COLO668 (cell line): Measurements from ENCODE around the gene TOM1L2.

Source experiments
- DNase-seq: peaks from one replicate; lab custom pipeline; 2025; ENCODE audit not compliant: unreplicated experiment; lab: John Stamatoyannopoulos, UW

Gene TOM1L2

GRCh38 chr17:17972126-17972951 lies at the start of gene TOM1L2, which contains the start of gene DRC3:
Gene TOM1L2, minus strand, starts transcription at chr17:17972400. Its CDS starts 87 bp downstream, at chr17:17972313.
Gene DRC3, plus strand, starts transcription at chr17:17972862. Its CDS starts 4,737 bp downstream, at chr17:17977599.
- peak; percentile 98 for DNase-seq

DNA sequence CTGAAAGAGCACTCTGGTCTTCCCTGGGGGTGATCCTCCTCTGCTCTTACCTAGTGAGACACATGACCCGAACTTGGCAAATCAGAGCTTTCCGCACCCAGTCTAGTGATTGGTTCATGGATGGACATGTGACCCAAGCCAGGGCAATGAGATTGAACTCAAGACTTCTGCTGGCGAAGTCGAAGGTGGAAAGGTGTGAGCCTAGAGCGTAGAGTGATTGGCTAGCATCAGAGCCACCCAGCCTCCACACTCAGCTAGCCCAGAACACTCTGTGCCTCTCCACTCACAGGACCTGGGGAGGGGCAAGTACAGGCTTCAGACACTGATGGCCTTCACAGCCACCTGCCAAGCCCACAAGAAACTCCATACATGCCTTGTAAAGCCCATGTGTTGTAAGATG lies 49.2 kb upstream of the TOM1L2 start:
- no peak for DNase-seq

DNA sequence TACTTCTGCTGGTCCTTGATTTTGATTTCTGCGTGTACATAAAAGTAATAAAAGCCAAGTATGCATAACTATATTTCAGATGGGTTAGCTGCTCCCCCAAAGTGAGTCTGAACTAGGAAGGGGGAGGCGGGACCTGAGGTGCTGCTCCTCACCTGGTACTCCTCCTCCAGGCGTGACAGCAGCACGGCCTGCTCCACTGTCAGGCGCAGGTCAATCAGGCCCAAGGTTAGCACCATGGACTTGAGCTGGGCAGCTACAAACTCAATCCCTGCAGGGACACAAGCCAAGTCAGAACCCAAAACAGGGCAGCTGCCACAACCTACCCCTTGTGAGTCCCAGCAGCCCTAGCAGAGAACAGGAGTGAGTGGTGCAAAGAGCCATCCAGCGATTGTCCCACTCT lies 48.8 kb upstream of the TOM1L2 start:
- no peak for DNase-seq

DNA sequence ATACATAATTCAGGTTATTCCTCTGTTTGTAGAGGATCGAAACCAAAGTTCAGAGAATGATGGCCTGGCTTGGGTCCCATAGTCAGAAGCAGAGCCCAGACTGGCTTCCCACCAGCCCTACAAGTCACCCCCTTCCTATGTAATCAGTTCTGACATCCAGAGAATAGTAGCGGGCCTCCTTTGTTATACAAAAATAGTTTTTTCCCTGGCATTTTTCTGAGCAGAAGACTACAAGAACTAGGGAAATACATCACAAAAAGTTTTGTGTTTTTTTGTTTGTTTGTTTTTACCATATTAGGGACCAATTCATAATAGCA lies 47.6 kb upstream of the TOM1L2 start:
- DNase-seq: no peak

GRCh38 chr17:18018411-18018921 lies 46.3 kb upstream of the TOM1L2 start:
- DNase-seq: no peak

GRCh38 chr17:18017958-18018357 lies 45.8 kb upstream of the TOM1L2 start:
- no peak for DNase-seq

- no peak for DNase-seq
Measured at GRCh38 chr17:18016426-18016825, 44.2 kb upstream of the TOM1L2 start.

DNA sequence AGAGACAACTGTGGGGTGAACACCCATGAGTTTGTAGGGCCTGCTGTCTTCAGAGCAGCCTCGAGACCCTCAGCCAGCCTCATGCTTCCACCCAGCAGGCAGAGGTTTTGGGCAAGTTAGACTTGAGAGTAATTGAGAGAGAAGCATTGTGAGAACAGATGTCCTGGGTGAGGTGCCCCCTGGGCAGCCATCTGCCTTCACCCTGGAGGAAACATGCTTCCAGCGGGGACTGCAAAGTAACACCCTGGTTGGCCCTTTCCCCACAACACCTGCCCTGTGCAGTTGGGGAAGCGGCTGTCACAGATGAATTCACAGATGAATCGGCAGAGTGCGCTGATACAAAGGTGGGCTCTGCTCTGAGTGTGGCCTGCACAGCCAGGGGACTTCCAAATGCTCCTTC lies 43.4 kb upstream of the TOM1L2 start:
- no peak for DNase-seq

- no peak for DNase-seq
Measured at GRCh38 chr17:18014006-18014405, 41.8 kb upstream of the TOM1L2 start.

DNA sequence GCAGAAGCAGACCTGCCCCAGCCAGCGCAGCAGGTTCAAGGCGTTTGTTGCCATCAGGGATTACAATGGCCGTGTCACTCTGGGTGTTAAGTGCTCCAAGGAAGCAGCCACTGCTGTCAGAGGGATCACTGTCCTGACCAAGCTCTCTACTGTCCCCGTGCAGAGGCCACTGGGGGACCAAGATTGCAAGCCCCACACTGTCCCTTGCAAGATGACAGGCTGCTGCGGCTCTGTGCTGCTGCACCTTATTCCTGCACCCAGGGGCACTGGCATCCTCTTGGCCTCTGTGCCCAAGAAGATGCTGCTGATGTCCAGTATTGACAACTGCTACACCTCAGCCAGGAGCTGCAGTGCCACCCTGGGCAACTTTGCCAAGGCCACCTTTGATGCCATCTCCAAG lies 39.1 kb upstream of the TOM1L2 start:
- DNase-seq: no peak

DNA sequence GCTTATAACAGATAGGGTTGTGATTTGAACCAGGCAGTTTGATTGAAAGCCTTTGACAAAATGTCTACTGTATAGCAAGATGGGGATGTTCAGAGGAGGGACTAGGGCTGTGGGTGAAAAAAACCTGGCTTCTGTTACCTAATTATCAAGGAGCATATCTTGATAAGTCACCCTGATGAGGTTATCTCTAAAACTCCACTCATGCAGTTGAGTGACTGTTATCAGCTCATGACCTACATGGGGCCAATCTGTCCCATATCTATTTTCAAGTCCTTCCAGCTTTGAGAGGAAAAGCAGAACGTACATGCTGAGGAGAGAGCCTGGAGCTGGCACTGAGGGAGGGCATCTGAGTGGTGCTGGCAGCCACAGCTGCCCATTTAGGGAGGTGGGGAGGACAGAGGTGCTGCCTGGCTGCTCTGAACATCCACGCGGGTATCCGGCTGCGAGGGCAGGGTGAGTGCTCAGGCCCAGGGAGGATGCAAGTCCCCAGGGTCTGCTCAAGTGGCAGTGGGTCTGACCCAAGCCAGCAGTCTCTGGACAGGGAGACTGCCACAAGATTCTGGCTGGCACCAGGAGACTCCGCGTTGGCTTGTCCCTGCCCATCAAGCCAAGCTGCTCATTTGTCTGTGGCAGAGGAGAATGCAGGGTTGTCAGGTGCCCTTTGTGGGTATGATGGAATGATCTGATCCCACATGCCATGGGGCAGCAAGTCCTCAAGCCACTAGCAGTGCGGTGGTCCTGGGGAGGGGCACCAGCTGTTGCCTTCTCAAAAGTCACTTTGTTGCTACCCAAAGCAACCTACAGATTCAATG lies 37.6 kb upstream of the TOM1L2 start:
- DNase-seq: no peak

DNA sequence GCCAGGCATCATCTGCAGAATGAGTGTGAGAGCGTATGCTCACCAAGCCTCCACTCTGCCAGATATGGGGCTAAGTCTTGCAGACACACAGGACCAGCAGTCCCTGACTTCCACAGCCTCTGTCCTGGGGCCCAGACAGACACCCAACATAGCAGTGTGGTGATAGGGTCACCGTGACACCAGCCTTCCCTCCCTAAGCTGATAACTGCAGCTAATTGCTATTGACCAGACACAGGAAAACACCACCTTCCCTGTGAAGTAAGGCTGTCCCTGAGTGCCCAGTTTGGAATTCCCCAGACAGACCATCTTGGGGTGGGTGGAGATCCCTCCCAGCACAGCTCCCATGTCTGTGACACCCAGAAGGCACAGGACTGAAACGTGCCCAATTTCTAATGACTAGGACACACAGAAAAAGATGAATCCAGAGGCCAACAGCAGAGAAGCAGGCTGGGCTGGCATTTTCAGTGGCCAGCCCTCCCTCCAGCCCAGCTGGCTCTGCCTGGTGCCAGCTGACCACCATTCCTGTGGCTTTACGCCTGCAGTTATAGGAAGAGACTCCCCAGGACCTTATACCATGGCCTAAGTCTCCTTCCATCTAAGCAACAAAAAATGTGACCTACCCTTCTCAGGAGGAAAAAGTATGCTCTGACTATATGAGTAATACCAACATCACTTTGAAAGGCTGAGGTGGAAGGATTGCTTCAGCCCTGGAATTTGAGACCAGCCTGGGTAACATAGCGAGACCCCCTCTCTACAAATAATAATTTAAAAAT lies 36.5 kb upstream of the TOM1L2 start:
- DNase-seq: no peak

DNA sequence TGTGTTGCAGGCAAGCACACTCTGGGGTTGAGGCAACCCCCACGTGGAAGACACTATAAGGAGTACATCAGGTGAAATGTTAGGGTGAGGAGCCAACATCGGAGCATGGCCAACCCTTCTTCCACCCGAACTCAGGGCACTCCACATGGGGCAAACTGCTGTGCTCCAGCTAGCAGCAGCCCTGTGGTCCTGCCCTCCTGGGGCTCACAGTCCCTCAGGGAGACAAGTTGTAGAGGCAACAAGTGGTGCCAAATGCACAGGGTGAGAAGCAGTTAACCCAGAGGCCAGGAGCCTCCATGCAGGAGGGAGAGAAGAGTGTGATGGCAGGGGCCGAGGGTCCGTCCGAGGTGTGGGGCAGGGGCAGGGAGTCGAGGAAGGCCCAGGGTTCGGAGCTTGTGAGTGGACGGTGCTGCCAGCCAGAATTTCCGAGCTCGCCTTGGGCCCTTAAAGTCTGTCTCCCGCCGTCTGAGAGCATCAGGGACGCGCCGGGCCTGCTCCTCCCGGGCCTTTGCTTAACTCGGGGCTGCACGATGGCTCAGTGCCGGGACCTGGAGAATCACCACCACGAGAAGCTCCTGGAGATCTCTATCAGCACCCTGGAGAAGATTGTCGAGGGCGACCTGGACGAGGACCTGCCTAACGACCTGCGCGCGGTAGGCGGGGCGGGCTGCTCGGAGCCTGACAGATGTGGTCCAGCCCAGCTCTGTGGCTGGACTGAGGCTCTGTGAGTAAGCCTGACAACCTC lies 34.5 kb upstream of the TOM1L2 start:
- DNase-seq: no peak

DNA sequence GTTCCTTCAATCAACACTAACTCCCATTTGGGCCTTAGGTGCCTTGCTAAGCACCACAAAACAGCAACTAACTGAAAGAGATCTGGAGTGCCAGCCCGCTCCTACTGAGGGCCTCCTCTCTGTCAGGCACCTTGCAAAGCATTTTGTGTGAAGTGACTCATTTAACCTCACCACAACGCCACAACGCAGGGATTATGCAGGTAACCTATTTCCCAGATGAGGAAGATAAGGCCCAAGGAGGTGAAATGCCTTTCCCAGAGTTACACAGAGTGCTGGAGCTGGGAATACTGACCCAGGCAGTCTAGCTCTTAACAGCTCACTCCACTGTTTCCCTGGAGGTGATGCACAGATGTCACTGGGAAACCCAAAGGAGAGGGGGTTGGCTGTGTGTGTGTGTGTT lies 33.3 kb upstream of the TOM1L2 start:
- DNase-seq: no peak

DNA sequence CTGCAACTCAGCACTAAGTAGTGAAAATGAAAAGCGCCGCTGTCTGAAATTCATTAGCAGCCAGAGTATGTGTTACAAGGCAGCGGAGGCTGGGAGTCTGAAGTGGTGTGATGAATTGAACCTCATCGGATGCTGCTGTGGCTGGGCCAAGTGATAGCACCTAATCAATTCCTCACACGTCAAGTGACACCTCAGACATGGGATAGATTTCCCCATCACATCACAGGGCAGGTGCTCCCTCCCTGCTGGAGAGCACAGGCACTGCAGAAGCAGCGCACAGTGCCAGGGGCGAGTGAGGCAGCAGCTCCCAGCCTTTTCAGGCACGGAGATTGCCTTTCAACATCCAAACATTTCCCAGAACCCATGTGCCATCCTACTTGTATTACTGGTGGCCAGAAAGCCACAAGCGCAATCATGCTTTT lies 32.7 kb upstream of the TOM1L2 start:
- peak; percentile 2 for DNase-seq

- peak; percentile 14 for DNase-seq
Measured at GRCh38 chr17:18004345-18004744, 32.1 kb upstream of the TOM1L2 start.

DNA sequence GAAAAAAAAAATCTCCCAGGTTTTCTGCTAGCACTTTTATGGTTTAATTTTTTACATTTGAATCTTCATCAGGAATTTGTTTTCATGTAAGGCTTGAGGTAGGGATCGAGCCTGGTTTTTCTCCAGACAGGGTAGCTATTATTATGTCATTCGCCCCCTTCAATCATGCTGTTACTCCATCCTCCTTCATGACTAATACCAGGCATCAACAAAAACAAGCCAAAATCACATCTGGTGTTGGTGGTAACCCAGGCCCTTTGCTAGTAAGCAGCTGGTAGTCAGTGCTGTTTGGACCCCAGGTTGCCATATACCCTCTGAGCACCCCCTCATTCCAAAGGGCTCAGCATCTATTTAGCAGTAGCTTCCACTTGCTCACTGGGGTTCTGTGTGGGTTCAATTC lies 30.0 kb upstream of the TOM1L2 start:
- no peak for DNase-seq

- no peak for DNase-seq
Measured at GRCh38 chr17:18000030-18000408, 27.8 kb upstream of the TOM1L2 start.

DNA sequence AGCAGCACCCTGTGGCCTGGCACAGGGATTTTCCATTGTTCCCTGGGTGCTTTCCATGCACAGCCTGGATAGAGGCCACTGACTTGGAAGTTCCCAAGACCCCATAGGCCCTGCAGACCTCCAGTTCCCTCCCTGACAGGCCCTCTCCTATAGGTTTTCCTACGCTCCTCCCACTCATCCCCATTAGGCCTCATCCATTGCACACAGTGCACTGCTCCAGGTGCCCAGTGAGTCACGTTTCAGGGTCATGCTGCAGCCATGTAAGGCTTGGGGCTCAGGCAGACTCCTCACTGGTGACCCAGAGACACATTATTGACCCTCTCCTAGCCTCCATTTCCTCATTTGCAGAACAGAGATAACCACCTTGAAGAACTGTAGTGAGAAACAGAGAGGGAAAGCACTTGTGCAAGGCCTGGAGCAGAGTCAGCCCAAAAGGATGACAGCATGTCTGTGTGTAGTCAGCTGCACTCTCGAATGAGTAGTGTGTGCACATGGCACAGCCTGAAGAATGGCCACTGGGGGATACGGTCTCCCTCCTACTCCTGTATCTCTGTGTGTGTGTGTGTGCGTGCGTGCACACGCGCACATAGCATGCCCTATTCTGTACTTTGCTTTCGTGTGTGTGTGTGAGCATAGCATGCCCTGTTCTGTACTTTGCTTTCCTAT lies 27.3 kb upstream of the TOM1L2 start:
- DNase-seq: no peak

DNA sequence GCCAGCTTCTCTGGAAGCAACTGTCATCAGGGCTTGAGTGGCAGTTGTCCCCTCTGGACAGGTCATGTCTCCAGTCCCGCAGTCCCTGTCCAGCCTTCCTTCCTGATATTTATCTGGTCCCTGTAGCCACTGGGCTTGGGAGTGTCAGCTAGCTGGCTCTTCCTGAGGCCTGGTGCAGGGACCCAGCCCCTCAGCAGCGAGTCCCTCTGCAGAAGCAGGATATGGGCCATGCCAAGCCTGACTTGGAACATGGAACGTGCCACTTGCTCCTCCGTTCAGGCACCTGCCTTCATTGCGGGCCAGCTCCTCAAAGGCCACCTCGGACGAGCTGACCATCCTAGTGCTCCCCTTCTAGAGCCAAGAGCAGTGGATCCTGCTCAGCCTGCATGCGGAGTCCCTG lies 26.7 kb upstream of the TOM1L2 start:
- DNase-seq: no peak
